ENCODE measurements around the gene MTG1. TPM values are rescaled to one million over a fixed set of nuclear protein-coding genes. Genes with fewer than 3 reads are reported as not detected.
A peak's percentile ranks its signal among the peaks of the same experiment; 100 is the strongest.

The MTG1 gene
- polyA plus RNA-seq, 2 donors = 36.7 to 44.4 TPM

DNA sequence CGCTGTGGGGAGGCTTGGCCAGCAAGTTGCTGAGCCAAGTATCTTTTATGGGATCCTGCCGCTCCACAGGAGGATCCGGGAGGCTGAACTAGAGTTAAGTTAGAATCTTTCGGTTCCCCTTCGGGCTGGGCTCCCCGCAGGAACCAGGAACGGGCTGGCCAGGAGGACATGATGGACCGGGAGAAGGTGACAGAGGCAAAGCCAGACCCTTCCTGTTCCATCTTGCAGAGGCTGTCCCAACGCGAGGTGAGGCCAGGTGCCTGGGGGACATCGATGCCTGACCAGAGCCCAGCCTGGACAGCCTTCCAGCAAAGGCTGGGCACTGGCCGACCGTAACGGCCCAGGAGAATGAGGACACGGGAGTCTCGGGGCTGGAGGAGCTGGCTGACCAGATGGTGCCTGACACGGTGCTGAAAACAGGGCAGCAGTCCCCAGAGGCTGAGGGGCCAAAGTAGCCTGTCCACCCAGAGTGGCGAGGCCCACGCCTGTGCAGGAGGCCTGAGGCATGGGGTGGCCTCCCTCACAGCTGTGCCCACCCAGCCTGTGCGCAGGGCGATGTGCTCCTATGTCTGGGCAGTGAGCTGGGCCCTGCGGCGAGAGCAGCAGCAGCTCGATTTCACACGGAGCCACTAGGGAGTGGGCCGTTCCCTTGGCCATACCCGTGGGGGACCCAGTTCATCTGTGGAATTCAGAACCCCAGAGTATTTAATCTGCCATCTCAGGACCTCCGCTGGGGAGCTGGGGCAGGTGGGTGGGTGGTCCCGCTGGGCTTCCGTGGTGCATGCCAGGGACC is 16.7 kb upstream of the MTG1 start:
- WGBS, 2 donors = 88 to 93% methylated on average over 29 to 30 of the region's 30 CpGs
- peaks cover 0 to 9% of the 10 kb centered on the region in 2 donors for H3K36me3 ChIP-seq (ENCODE audit: control insufficient read depth in 2 of 2, insufficient read depth in 2 of 2, low read length in 1 of 2)
- no peaks in the 10 kb centered on the region for H3K9me3 ChIP-seq (ENCODE audit: control insufficient read depth in 2 of 2, insufficient read depth in 1 of 2, low read depth in 1 of 2, low read length in 1 of 2)
- no peak overlapping the region for H3K27ac ChIP-seq (ENCODE audit: low read depth in 2 of 2, low read length in 1 of 2)
- no peaks in the 10 kb centered on the region for H3K27me3 ChIP-seq (ENCODE audit: control insufficient read depth in 1 of 2, insufficient read depth in 2 of 2, low read length in 2 of 2)
- H3K4me3 ChIP-seq (ENCODE audit: low read depth in 1 of 2, low read length in 2 of 2) = no peak overlapping the region
- H3K4me1 ChIP-seq (ENCODE audit: control insufficient read depth in 2 of 2, insufficient read depth in 2 of 2, low read length in 1 of 2) = peaks cover 4 to 17% of the 10 kb centered on the region in 2 donors

- Histone ChIP-seq H3K4me3 (ENCODE audit: low read depth in 1 of 2, low read length in 2 of 2) (peak overlapping the region; percentile 43 to 71), H3K27ac (ENCODE audit: low read depth in 2 of 2, low read length in 1 of 2) (peak overlapping the region; percentile 89 to 96), H3K27me3 (ENCODE audit: control insufficient read depth in 1 of 2, insufficient read depth in 2 of 2, low read length in 2 of 2) (no peaks in the 10 kb centered on the region), H3K9me3 (ENCODE audit: control insufficient read depth in 2 of 2, insufficient read depth in 1 of 2, low read depth in 1 of 2, low read length in 1 of 2) (no peaks in the 10 kb centered on the region), H3K36me3 (ENCODE audit: control insufficient read depth in 2 of 2, insufficient read depth in 2 of 2, low read length in 1 of 2) (peaks cover 0 to 9% of the 10 kb centered on the region in 2 donors), H3K4me1 (ENCODE audit: control insufficient read depth in 2 of 2, insufficient read depth in 2 of 2, low read length in 1 of 2) (peaks cover 0 to 17% of the 10 kb centered on the region in 2 donors)
- 23 to 24% methylated on average over 20 of the region's 20 CpGs for WGBS, 2 donors
Observed at GRCh38 chr10:133377818-133378250, 16.1 kb upstream of the MTG1 start.

- Histone ChIP-seq H3K27me3 (ENCODE audit: control insufficient read depth in 1 of 2, insufficient read depth in 2 of 2, low read length in 2 of 2) (no peaks in the 10 kb centered on the region), H3K27ac (ENCODE audit: low read depth in 2 of 2, low read length in 1 of 2) (peak overlapping the region; percentile 89 to 96), H3K36me3 (ENCODE audit: control insufficient read depth in 2 of 2, insufficient read depth in 2 of 2, low read length in 1 of 2) (peaks cover 0 to 9% of the 10 kb centered on the region in 2 donors), H3K9me3 (ENCODE audit: control insufficient read depth in 2 of 2, insufficient read depth in 1 of 2, low read depth in 1 of 2, low read length in 1 of 2) (no peaks in the 10 kb centered on the region), H3K4me1 (ENCODE audit: control insufficient read depth in 2 of 2, insufficient read depth in 2 of 2, low read length in 1 of 2) (peaks cover 0 to 17% of the 10 kb centered on the region in 2 donors), H3K4me3 (ENCODE audit: low read depth in 1 of 2, low read length in 2 of 2) (peak overlapping the region; percentile 43 to 71)
- 0 to 1% methylated on average over 78 to 84 of the region's 90 CpGs for WGBS, 2 donors
Observed at GRCh38 chr10:133378251-133379096, 15.5 kb upstream of the MTG1 start.

- Histone ChIP-seq H3K36me3 (ENCODE audit: control insufficient read depth in 2 of 2, insufficient read depth in 2 of 2, low read length in 1 of 2) (peaks cover 0 to 13% of the 10 kb centered on the region in 2 donors), H3K9me3 (ENCODE audit: control insufficient read depth in 2 of 2, insufficient read depth in 1 of 2, low read depth in 1 of 2, low read length in 1 of 2) (no peaks in the 10 kb centered on the region), H3K27ac (ENCODE audit: low read depth in 2 of 2, low read length in 1 of 2) (peak within 1 kb of the TSS; percentile 91 to 96), H3K4me1 (ENCODE audit: control insufficient read depth in 2 of 2, insufficient read depth in 2 of 2, low read length in 1 of 2) (peaks cover 0 to 17% of the 10 kb centered on the region in 2 donors), H3K4me3 (ENCODE audit: low read depth in 1 of 2, low read length in 2 of 2) (peak within 1 kb of the TSS; percentile 56 to 71), H3K27me3 (ENCODE audit: control insufficient read depth in 1 of 2, insufficient read depth in 2 of 2, low read length in 2 of 2) (no peaks in the 10 kb centered on the region)
- WGBS, 2 donors = 2 to 5% methylated on average over 40 to 68 of the region's 78 CpGs
Observed at GRCh38 chr10:133379152-133379800, 14.7 kb upstream of the MTG1 start, which contains the start of gene PAOX. PAOX (plus strand) TSS chr10:133379262; CDS start chr10:133379317, 55 bp downstream.

GRCh38 chr10:133379801-133380666 is 13.9 kb upstream of the MTG1 start:
- Histone ChIP-seq H3K4me3 (ENCODE audit: low read depth in 1 of 2, low read length in 2 of 2) (peak overlapping the region; percentile 56 to 71), H3K9me3 (ENCODE audit: control insufficient read depth in 2 of 2, insufficient read depth in 1 of 2, low read depth in 1 of 2, low read length in 1 of 2) (no peaks in the 10 kb centered on the region), H3K36me3 (ENCODE audit: control insufficient read depth in 2 of 2, insufficient read depth in 2 of 2, low read length in 1 of 2) (peaks cover 0 to 14% of the 10 kb centered on the region in 2 donors), H3K4me1 (ENCODE audit: control insufficient read depth in 2 of 2, insufficient read depth in 2 of 2, low read length in 1 of 2) (peaks cover 0 to 17% of the 10 kb centered on the region in 2 donors), H3K27ac (ENCODE audit: low read depth in 2 of 2, low read length in 1 of 2) (peak overlapping the region; percentile 91 to 96), H3K27me3 (ENCODE audit: control insufficient read depth in 1 of 2, insufficient read depth in 2 of 2, low read length in 2 of 2) (no peaks in the 10 kb centered on the region)
- WGBS, 2 donors = 89 to 90% methylated on average over 36 of the region's 36 CpGs

DNA sequence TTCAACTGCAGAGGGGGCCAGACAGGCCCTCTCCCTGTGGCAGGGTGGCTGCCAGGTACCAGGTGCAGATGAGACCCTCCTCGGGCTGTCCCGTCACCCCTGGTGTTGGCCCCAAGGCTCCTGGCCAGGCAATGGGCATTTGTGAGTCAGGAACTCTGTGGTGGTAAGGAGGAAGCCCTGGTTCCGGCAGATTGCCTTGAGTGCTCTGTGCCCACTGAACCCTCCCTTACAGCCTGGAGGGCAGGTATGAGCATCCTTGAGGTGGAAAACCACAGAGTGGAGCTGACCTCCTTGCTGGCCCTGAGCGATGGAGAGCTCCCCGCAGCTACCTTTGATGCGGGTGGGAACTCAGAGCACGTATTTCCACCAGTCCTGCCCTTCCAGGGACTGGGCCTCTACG is 12.9 kb upstream of the MTG1 start:
- H3K9me3 ChIP-seq (ENCODE audit: control insufficient read depth in 2 of 2, insufficient read depth in 1 of 2, low read depth in 1 of 2, low read length in 1 of 2) = no peaks in the 10 kb centered on the region
- WGBS, 2 donors = 90 to 91% methylated on average over 8 of the region's 8 CpGs
- H3K36me3 ChIP-seq (ENCODE audit: control insufficient read depth in 2 of 2, insufficient read depth in 2 of 2, low read length in 1 of 2) = peaks cover 0 to 14% of the 10 kb centered on the region in 2 donors
- no peak overlapping the region for H3K4me3 ChIP-seq (ENCODE audit: low read depth in 1 of 2, low read length in 2 of 2)
- no peaks in the 10 kb centered on the region for H3K27me3 ChIP-seq (ENCODE audit: control insufficient read depth in 1 of 2, insufficient read depth in 2 of 2, low read length in 2 of 2)
- H3K4me1 ChIP-seq (ENCODE audit: control insufficient read depth in 2 of 2, insufficient read depth in 2 of 2, low read length in 1 of 2) = peaks cover 0 to 17% of the 10 kb centered on the region in 2 donors
- peak overlapping the region in 1 of 2 donors; percentile 0 for H3K27ac ChIP-seq (ENCODE audit: low read depth in 2 of 2, low read length in 1 of 2)

- WGBS, 2 donors = 96% methylated on average over 4 of the region's 4 CpGs
- Histone ChIP-seq H3K36me3 (ENCODE audit: control insufficient read depth in 2 of 2, insufficient read depth in 2 of 2, low read length in 1 of 2) (peaks cover 0 to 14% of the 10 kb centered on the region in 2 donors), H3K27me3 (ENCODE audit: control insufficient read depth in 1 of 2, insufficient read depth in 2 of 2, low read length in 2 of 2) (no peaks in the 10 kb centered on the region), H3K4me1 (ENCODE audit: control insufficient read depth in 2 of 2, insufficient read depth in 2 of 2, low read length in 1 of 2) (peaks cover 0 to 11% of the 10 kb centered on the region in 2 donors), H3K4me3 (ENCODE audit: low read depth in 1 of 2, low read length in 2 of 2) (no peak overlapping the region), H3K27ac (ENCODE audit: low read depth in 2 of 2, low read length in 1 of 2) (no peak overlapping the region), H3K9me3 (ENCODE audit: control insufficient read depth in 2 of 2, insufficient read depth in 1 of 2, low read depth in 1 of 2, low read length in 1 of 2) (no peaks in the 10 kb centered on the region)
Observed at GRCh38 chr10:133383551-133383950, 10.4 kb upstream of the MTG1 start.

GRCh38 chr10:133384071-133384470 is 9.9 kb upstream of the MTG1 start:
- Histone ChIP-seq H3K36me3 (ENCODE audit: control insufficient read depth in 2 of 2, insufficient read depth in 2 of 2, low read length in 1 of 2) (peaks cover 0 to 14% of the 10 kb centered on the region in 2 donors), H3K9me3 (ENCODE audit: control insufficient read depth in 2 of 2, insufficient read depth in 1 of 2, low read depth in 1 of 2, low read length in 1 of 2) (no peaks in the 10 kb centered on the region), H3K27ac (ENCODE audit: low read depth in 2 of 2, low read length in 1 of 2) (no peak overlapping the region), H3K4me1 (ENCODE audit: control insufficient read depth in 2 of 2, insufficient read depth in 2 of 2, low read length in 1 of 2) (peaks cover 0 to 11% of the 10 kb centered on the region in 2 donors), H3K27me3 (ENCODE audit: control insufficient read depth in 1 of 2, insufficient read depth in 2 of 2, low read length in 2 of 2) (no peaks in the 10 kb centered on the region), H3K4me3 (ENCODE audit: low read depth in 1 of 2, low read length in 2 of 2) (no peak overlapping the region)
- WGBS, 2 donors = 93 to 94% methylated on average over 13 of the region's 13 CpGs

Measured in esophagus (tissue), 2 donors.